ENCODE data around the gene HBZ. TPM values are rescaled to one million over a fixed set of nuclear protein-coding genes. Genes with fewer than 3 reads are reported as not detected.

HBZ gene
- total and polyA plus RNA-seq, 2 of the 13 experiments (the other 11 are each of a cell fraction or from before 2014, with no cell fraction given) = 0.21 TPM; not detected in 1

- TF ChIP-seq CHD2 (IDR thresholded peaks at IDR 0.05; ENCODE audit: low read depth, low read length) (peak; percentile 94), TEAD3 (CRISPR knock-in tag; optimal IDR thresholded peaks at IDR 0.05; ENCODE audit: borderline replicate concordance) (peak; percentile 69), ZNF3 (CRISPR knock-in tag; IDR thresholded peaks at IDR 0.05) (peak; percentile 45; the same call in 1 of the 2 replicates), HNF4G (IDR thresholded peaks at IDR 0.05; ENCODE audit: borderline replicate concordance, low read depth, low read length) (no peak), HNF4G (CRISPR knock-in tag; IDR thresholded peaks at IDR 0.05; ENCODE audit: borderline replicate concordance, low read depth) (peak; percentile 66; the same call in 1 of the 2 replicates), HIC2 (CRISPR knock-in tag; IDR thresholded peaks at IDR 0.05; ENCODE audit: low read depth) (peak; percentile 69), LCORL (IDR thresholded peaks at IDR 0.05) (no peak), LCORL (CRISPR knock-in tag; IDR thresholded peaks at IDR 0.05) (peak; percentile 93), NCOA5 (CRISPR knock-in tag; IDR thresholded peaks at IDR 0.05) (no peak), SKIL (CRISPR knock-in tag; IDR thresholded peaks at IDR 0.05; ENCODE audit: borderline replicate concordance) (peak; percentile 87; the same call in 1 of the 2 replicates), TAF1 (CRISPR knock-in tag; IDR thresholded peaks at IDR 0.05) (peak; percentile 52; the same call in 1 of the 2 replicates), ZNF20 (CRISPR knock-in tag; IDR thresholded peaks at IDR 0.05) (no peak), ZHX1 (CRISPR knock-in tag; IDR thresholded peaks at IDR 0.05; ENCODE audit: low read depth) (peak; percentile 97), CHD4 (IDR thresholded peaks at IDR 0.05; ENCODE audit: borderline replicate concordance, low read length) (no peak), ZNF282 (IDR thresholded peaks at IDR 0.05; ENCODE audit: partially characterized antibody) (no peak), HNRNPK (IDR thresholded peaks at IDR 0.05; ENCODE audit: low read depth, low read length, poor library complexity, severe bottlenecking) (no peak), RARA (CRISPR knock-in tag; IDR thresholded peaks at IDR 0.05) (peak; percentile 66; the same call in 1 of the 2 replicates), PCBP2 (optimal IDR thresholded peaks at IDR 0.05; ENCODE audit: low read depth, low read length, poor library complexity, severe bottlenecking) (no peak), MTA1 (CRISPR knock-in tag; IDR thresholded peaks at IDR 0.05; ENCODE audit: borderline replicate concordance) (peak; percentile 94; the same call in 1 of the 2 replicates), SAFB2 (CRISPR knock-in tag; IDR thresholded peaks at IDR 0.05; ENCODE audit: borderline replicate concordance, low read depth) (peak; percentile 97), HHEX (CRISPR knock-in tag; IDR thresholded peaks at IDR 0.05) (no peak), SNRNP70 (IDR thresholded peaks at IDR 0.05; ENCODE audit: low read depth, low read length) (no peak), PRPF4 (IDR thresholded peaks at IDR 0.05; ENCODE audit: low read depth, low read length, poor library complexity, severe bottlenecking) (no peak), NFKBIZ (CRISPR knock-in tag; IDR thresholded peaks at IDR 0.05) (peak; percentile 95; the same call in 1 of the 2 replicates)
Measured at GRCh38 chr16:180681-181564, 28.5 kb downstream of the HBZ start (continued).
